H1 (cell line): ENCODE results near the gene NEUROD4.

ENCODE experiments used
- BRCA1 ChIP-seq: IDR thresholded peaks from 2 replicates; pipeline ENCODE4 v1.6.1; 2012; ENCODE audit warnings: low read depth, low read length, improper control_type of control experiment
- EP300 ChIP-seq, 2 experiments: IDR thresholded peaks; 1 replicate in 1 of 2; 2 replicates in 1 of 2; pipeline ENCODE4 v1.6.1; 2011 to 2012; ENCODE audit warnings: low read depth in 2 of 2, low read length in 2 of 2, mild to moderate bottlenecking in 2 of 2, borderline replicate concordance in 1 of 2, inconsistent platforms in 1 of 2, moderate library complexity in 1 of 2
- EZH2 ChIP-seq: fragments of 200-600 bp; sonication (generic); IDR thresholded peaks from 2 replicates; pipeline ENCODE4 v1.7.1; 2012; ENCODE audit warnings: low read depth, mild to moderate bottlenecking, moderate library complexity, low read length, inconsistent platforms; ENCODE audit not compliant: severe bottlenecking
- MAFK ChIP-seq: IDR thresholded peaks from 2 replicates; pipeline ENCODE4 v1.6.1; 2012; ENCODE audit warnings: low read depth, mild to moderate bottlenecking, improper control_type of control experiment, low read length
- POLR2A ChIP-seq, 2 experiments: IDR thresholded peaks; 1 replicate in 1 of 2; 2 replicates in 1 of 2; pipeline ENCODE4 v1.6.1; 2011; ENCODE audit warnings: low read depth in 2 of 2, low read length in 2 of 2, mild to moderate bottlenecking in 2 of 2; ENCODE audit errors: control extremely low read depth in 1 of 2
- POLR2AphosphoS5 ChIP-seq: IDR thresholded peaks from 2 replicates; pipeline ENCODE4 v1.6.1; 2011; ENCODE audit warnings: low read depth, low read length
- RFX5 ChIP-seq: IDR thresholded peaks from 2 replicates; pipeline ENCODE4 v1.6.1; 2011; ENCODE audit warnings: low read depth, low read length, improper control_type of control experiment, borderline replicate concordance
- SP1 ChIP-seq: IDR thresholded peaks from 2 replicates; pipeline ENCODE4 v1.6.1; 2011; ENCODE audit warnings: low read depth, low read length
- YY1 ChIP-seq: IDR thresholded peaks from 2 replicates; pipeline ENCODE4 v1.6.1; 2011; ENCODE audit warnings: low read depth, mild to moderate bottlenecking, low read length
- ZNF274 ChIP-seq: IDR thresholded peaks from 2 replicates; pipeline ENCODE4 v1.7.0; 2012; ENCODE audit warnings: low read length, borderline replicate concordance; ENCODE audit errors: extremely low read depth
- TF ChIP-seq, protein P1 (sequence below), 3 experiments: IDR thresholded peaks; 1 replicate in 2 of 3; 2 replicates in 1 of 3; pipeline versions ENCODE4 v1.5.1 to v1.6.1; 2011; ENCODE audit warnings: low read length in 3 of 3, mild to moderate bottlenecking in 3 of 3, inconsistent platforms in 2 of 3, low read depth in 1 of 3, moderate library complexity in 1 of 3; ENCODE audit not compliant: insufficient read depth in 1 of 3; ENCODE audit errors: control extremely low read depth in 1 of 3

DNA sequence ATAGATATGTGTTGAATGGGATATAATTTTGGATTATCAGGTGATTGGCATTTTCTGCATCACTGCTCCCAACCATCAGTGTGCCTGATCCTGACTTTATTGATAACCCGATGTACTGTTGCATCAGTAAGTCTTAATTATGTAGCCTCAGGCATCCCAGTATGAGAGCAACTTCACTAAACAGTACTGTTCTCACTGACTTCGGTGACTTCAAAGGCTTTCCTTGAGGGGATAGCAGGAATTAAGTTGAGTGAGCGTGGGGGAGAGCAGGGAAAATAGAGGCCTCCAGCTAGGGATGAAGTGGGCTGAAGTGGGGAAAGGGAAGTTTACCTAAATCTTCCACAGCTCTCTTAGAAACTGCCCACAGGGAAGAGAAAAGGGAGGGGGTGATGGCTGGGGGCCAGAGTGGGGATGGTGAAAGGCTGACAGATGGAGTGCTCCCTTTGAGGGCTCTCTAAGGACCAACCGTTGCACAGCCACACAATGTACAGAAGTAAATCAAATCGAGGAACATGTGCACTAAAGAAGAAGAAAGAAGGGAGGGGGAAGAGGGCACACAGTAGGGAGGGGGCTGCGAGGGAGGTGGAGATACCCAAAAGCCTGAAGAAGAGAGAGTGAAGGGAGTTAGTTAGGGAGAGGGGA is 10.7 kb upstream of the NEUROD4 start:
- no peak for TF ChIP-seq POLR2AphosphoS5
- no peak for TF ChIP-seq MAFK
- TF ChIP-seq, protein P1, sequence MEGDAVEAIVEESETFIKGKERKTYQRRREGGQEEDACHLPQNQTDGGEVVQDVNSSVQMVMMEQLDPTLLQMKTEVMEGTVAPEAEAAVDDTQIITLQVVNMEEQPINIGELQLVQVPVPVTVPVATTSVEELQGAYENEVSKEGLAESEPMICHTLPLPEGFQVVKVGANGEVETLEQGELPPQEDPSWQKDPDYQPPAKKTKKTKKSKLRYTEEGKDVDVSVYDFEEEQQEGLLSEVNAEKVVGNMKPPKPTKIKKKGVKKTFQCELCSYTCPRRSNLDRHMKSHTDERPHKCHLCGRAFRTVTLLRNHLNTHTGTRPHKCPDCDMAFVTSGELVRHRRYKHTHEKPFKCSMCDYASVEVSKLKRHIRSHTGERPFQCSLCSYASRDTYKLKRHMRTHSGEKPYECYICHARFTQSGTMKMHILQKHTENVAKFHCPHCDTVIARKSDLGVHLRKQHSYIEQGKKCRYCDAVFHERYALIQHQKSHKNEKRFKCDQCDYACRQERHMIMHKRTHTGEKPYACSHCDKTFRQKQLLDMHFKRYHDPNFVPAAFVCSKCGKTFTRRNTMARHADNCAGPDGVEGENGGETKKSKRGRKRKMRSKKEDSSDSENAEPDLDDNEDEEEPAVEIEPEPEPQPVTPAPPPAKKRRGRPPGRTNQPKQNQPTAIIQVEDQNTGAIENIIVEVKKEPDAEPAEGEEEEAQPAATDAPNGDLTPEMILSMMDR (IDR thresholded peaks at IDR 0.05; ENCODE audit: control extremely low read depth in 1 of 3, insufficient read depth in 1 of 3, low read depth in 1 of 3, low read length in 3 of 3): no peak
- TF ChIP-seq SP1: no peak
- no peak for TF ChIP-seq EP300 (IDR thresholded peaks at IDR 0.05; ENCODE audit: borderline replicate concordance in 1 of 2, low read depth in 2 of 2, low read length in 2 of 2)
- no peak for TF ChIP-seq ZNF274
- TF ChIP-seq BRCA1: no peak
- TF ChIP-seq EZH2: no peak
- no peak for TF ChIP-seq POLR2A (IDR thresholded peaks at IDR 0.05; ENCODE audit: control extremely low read depth in 1 of 2, low read depth in 2 of 2, low read length in 2 of 2)
- no peak for TF ChIP-seq RFX5
- TF ChIP-seq YY1: no peak
